Stomach smooth muscle (tissue), 2 donors: ENCODE measurements around the gene C19orf85.

Experiments used
- H3K27ac ChIP-seq: one replicate; pipeline ENCODE4 v1.7.0; 2013; ENCODE audit warnings: mild to moderate bottlenecking, low read length, inconsistent platforms
- H3K27me3 ChIP-seq, 2 donors: one replicate each; pipeline ENCODE4 v1.7.0; 2013; ENCODE audit warnings: low read length in 2 of 2; ENCODE audit not compliant: insufficient read depth in 2 of 2, control insufficient read depth in 1 of 2
- H3K36me3 ChIP-seq, 2 donors: one replicate each; pipeline ENCODE4 v1.7.0; 2013; ENCODE audit warnings: low read length in 2 of 2; ENCODE audit not compliant: control insufficient read depth in 2 of 2, insufficient read depth in 2 of 2
- H3K4me1 ChIP-seq: one replicate; pipeline ENCODE4 v1.7.0; 2013; ENCODE audit warnings: low read length; ENCODE audit not compliant: control insufficient read depth, insufficient read depth
- H3K4me3 ChIP-seq, 2 donors: one replicate each; pipeline ENCODE4 v1.7.0; 2013; ENCODE audit warnings: low read length in 2 of 2
- H3K9ac ChIP-seq, 2 donors: one replicate each; pipeline ENCODE4 v1.7.0; 2013; ENCODE audit warnings: low read length in 2 of 2, mild to moderate bottlenecking in 1 of 2
- H3K9me3 ChIP-seq, 2 donors: one replicate each; pipeline ENCODE4 v1.7.0; 2013; ENCODE audit warnings: low read length in 2 of 2; ENCODE audit not compliant: control insufficient read depth in 2 of 2
- donor health status: healthy.
- donor health status: Pancreatic carcinoma.

The C19orf85 gene

DNA sequence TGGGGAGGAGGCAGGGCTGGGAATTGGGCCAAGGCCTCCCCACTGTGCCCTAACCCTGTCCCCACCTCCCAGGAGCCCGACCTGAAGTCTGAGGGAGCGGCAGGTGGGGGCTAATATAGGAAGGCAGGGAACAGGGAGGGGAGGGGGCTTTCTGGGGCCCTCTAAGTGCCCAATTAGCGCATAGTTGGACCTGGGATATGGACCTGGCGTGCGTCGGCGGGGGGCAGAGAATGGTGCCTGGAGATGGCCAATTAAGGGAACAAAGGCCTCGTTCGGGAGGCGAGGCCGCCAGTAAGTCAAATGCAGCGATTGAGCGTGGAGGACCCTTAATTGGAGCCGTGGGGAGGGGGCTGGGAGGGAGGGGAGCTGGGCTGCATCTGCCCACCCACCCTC is at the start of gene C19orf85:
C19orf85 (minus strand) TSS at position 90 of the 393 bp plus-strand sequence. CDS start 197 bp downstream, outside the sequence.
- Histone ChIP-seq H3K4me1 (peaks cover 31% of the 10 kb centered on the region), H3K4me3 (no peak within 1 kb of the TSS), H3K27ac (no peak within 1 kb of the TSS), H3K27me3 (no peaks in the 10 kb centered on the region), H3K9me3 (no peaks in the 10 kb centered on the region), H3K9ac (no peak within 1 kb of the TSS), H3K36me3 (no peaks in the 10 kb centered on the region)

DNA sequence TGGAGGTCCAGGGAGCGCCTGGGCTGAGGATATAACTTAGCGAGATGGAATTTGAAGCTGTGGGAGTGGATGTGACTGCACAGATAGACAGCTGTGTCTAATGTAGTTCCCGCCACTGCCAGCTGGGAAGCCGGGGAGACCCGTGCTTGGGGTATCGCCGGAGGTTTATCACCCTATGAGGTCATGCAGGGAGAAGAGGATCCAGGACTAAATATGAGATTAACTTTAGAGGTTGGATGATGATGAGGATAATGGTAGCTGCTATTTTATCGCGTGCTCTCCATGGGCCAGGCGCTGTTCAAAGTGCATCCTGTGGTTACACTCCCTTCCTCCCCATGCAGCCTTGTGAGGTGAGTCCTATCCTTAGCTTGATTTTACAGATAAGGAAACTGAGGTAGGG is 43.6 kb upstream of the C19orf85 start:
- no peak overlapping the region for H3K9ac ChIP-seq
- H3K4me3 ChIP-seq, result no peak overlapping the region
- peaks cover 3 to 7% of the 10 kb centered on the region in 2 donors for H3K36me3 ChIP-seq
- no peaks in the 10 kb centered on the region for H3K9me3 ChIP-seq
- H3K27ac ChIP-seq, result no peak overlapping the region
- H3K4me1 ChIP-seq, result peaks cover 10% of the 10 kb centered on the region
- no peaks in the 10 kb centered on the region for H3K27me3 ChIP-seq

DNA sequence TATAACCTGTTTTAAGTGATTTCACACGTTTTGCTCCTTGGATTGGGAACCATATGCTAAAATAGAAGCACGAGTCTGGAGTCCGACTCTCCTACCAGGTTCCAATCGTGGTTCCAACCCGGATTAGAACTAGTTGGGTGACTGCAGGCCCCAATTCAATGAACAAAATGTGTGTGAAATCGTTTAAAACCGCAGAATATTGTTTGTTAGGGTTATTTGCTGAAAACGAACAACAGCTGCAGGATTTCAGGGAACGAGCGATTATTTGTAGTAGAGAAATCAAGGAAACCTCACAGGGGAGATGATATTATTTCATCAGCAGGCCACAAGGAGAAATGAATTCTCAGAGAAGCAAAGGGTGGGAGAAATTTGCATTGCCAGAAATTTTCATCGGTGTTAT is 40.4 kb upstream of the C19orf85 start:
- peaks cover 8 to 16% of the 10 kb centered on the region in 2 donors for H3K36me3 ChIP-seq
- H3K4me1 ChIP-seq, result peaks cover 10% of the 10 kb centered on the region
- H3K9me3 ChIP-seq, result no peaks in the 10 kb centered on the region
- H3K4me3 ChIP-seq, result no peak overlapping the region
- no peak overlapping the region for H3K27ac ChIP-seq
- no peaks in the 10 kb centered on the region for H3K27me3 ChIP-seq
- H3K9ac ChIP-seq, result no peak overlapping the region

DNA sequence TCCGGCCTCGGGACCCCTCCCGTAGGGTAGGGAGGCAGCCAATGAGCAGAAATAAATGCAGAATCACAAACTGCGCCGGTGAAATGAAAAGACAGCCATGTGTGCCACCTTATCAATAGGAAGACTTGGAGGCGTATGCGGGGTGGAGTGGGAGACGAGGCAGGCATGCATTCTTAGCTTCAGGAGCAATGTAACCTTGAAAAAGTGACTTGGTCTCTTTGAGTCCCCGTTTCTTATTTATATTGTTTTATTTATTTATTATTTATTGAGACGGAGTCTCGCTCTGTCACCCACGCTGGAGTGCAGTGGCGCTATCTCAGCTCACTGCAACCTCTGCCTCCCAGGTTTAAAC is 39.7 kb upstream of the C19orf85 start:
- H3K4me3 ChIP-seq, result peak overlapping the region in 1 of 2 donors; percentile 78
- H3K27ac ChIP-seq, result no peak overlapping the region
- no peaks in the 10 kb centered on the region for H3K27me3 ChIP-seq
- peaks cover 8 to 18% of the 10 kb centered on the region in 2 donors for H3K36me3 ChIP-seq
- H3K4me1 ChIP-seq, result peaks cover 11% of the 10 kb centered on the region
- H3K9ac ChIP-seq, result no peak overlapping the region
- no peaks in the 10 kb centered on the region for H3K9me3 ChIP-seq

DNA sequence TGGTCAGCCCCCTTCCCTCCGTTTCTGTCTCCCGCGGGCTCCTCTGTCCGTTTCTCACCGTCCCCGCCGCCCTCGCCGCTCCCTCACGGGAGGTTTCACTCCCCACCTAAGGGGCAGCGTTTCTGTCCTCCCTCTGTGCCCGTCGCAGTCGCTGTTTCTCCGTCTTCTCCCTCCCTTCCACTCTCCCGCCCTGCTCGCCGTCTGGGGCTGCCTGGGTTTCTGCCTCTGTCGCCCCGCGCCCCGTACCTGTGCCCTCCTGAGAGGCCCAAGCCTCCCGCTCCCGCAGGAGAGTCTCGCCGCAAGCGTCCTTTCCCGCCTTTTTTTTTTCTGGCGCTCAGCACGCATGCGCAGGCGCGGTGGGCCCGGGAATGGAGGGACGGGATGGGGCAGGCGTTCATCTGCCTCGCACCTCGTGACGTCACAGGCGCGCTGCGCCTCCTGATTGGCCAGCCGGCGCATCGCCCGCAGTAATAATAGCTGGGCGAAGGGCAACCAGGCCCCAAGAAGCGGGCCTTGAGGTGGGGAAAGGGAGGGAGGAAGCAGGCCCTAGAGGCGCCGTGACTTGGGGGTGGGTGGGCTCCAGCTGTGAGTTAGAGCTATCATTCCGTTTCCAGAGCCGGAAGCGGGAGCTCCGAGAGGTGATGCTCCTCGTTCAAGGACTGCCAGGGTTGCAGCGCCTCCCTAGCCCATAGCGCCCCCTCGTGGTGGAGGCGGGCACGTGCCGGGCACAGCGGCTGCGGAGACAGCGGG is 39.1 kb upstream of the C19orf85 start:
- Histone ChIP-seq H3K27me3 (no peaks in the 10 kb centered on the region), H3K36me3 (peaks cover 8 to 18% of the 10 kb centered on the region in 2 donors), H3K4me3 (peak overlapping the region; percentile 47 to 78), H3K9ac (no peak overlapping the region), H3K27ac (peak overlapping the region; percentile 53), H3K4me1 (peaks cover 16% of the 10 kb centered on the region), H3K9me3 (no peaks in the 10 kb centered on the region)

DNA sequence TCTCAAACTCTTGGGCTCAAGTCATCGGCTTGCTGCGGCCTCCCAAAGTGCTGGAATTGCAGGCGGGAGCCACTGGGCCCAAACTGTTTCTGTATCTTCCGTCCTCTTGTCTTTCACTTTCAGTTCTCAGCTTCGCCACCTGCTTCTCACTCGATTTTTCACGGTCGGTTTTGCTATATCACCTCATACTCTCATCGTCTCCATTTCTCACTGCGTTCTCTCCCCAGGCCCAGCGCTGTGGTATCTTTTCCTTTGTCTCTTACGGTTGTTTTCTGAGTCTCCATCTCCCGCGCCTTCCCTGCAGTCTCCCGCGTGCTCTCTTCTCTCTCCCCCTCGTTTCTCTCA is 38.6 kb upstream of the C19orf85 start:
- Histone ChIP-seq H3K27me3 (no peaks in the 10 kb centered on the region), H3K36me3 (peaks cover 8 to 18% of the 10 kb centered on the region in 2 donors), H3K9me3 (no peaks in the 10 kb centered on the region), H3K4me1 (peaks cover 22% of the 10 kb centered on the region), H3K9ac (no peak overlapping the region), H3K4me3 (no peak overlapping the region), H3K27ac (no peak overlapping the region)

DNA sequence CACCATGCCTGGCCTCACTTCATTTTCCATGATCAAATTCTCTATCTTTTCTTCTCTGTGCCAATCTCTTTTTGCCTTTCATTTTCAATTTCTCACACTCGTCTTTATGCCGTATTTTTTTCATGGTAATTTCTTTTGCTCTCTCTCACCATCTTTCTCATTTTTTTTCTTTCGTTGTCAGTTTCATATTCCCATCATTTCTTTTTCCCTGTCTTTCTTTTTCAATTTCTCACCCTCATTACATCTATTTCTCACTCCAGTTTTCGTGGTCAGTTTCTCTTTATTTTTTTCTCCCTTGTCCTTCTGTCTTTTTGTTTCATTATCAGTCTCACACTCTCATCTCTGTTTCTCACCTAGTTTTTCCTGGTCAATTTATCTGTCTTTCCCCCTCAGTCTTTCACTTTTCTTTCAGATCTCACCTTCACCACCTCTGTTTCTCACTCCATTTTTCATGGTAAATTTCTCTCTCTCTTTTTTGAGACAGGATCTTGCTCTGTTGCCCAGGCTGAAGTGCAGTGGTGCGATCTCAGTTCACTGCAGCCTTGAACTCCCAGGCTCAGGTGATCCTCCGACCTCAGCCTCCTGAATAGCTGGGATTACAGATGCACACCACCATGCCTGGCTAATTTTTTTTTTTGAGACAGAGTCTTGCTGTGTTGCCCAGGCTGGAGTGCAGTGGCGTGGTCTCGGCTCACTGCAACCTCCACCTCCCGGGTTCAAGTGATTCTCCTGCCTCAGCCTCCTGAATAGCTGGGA is 37.8 kb upstream of the C19orf85 start:
- Histone ChIP-seq H3K9me3 (no peaks in the 10 kb centered on the region), H3K27ac (no peak overlapping the region), H3K4me1 (peaks cover 25% of the 10 kb centered on the region), H3K27me3 (no peaks in the 10 kb centered on the region), H3K36me3 (peaks cover 8 to 17% of the 10 kb centered on the region in 2 donors), H3K9ac (no peak overlapping the region), H3K4me3 (no peak overlapping the region)

DNA sequence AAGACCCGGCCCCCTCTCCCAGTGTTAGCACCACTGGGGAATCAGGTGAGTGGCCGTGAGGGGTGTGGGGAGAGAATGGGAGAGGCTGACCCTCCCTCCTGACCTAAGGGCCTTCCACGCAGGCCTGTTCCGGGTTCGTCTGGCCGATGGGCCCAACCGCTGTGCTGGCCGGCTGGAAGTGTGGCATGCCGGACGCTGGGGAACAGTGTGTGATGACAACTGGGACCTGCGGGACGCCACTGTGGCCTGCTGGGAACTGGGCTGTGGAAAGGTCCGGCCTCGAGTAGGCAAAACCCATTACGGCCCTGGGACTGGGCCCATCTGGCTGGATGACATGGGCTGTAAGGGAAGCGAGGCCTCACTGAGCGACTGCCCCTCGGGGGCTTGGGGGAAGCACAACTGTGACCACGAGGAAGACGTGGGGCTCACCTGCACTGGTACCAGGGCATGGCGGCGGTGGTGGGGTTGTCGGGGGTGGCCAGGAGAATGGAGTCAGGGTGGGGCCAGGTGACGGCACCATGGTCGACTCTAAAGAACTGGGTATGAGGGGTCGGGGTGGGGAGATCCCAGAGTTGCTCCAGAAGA is 35.9 kb upstream of the C19orf85 start:
- Histone ChIP-seq H3K27me3 (no peaks in the 10 kb centered on the region), H3K27ac (no peak overlapping the region), H3K4me3 (no peak overlapping the region), H3K9ac (no peak overlapping the region), H3K4me1 (peaks cover 27% of the 10 kb centered on the region), H3K36me3 (peaks cover 10 to 22% of the 10 kb centered on the region in 2 donors), H3K9me3 (no peaks in the 10 kb centered on the region)

DNA sequence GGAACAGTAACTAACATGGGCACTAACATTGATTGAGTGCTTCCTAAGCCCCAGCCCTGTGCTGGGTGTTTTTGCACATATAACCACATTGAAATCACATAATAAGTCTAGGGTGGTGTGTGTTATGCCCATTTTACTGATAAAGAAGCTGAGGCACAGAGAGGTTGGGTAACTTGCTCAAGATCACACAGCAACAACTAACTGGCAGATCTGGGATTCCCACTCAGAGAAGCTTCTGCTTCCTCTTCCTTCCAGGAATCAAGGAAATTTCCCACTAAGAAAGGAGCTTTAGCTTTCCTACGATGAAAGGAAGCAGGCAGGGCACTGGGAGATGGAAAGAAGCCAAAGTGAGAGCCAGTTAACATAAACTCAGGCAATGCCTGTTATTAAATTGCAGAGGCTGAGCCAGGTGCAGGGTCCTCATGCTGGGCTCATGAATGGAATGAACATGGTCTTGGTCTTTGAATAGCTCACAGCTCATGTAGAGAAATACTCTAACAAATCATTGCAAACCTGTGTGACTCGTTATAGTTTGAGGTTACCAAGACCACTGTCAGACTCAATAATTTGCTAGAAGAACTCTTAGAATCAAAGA is 33.8 kb upstream of the C19orf85 start:
- H3K27me3 ChIP-seq, result no peaks in the 10 kb centered on the region
- peak overlapping the region; percentile 41 for H3K27ac ChIP-seq
- no peak overlapping the region for H3K4me3 ChIP-seq
- no peaks in the 10 kb centered on the region for H3K9me3 ChIP-seq
- H3K9ac ChIP-seq, result peak overlapping the region in 1 of 2 donors; percentile 29
- peaks cover 25% of the 10 kb centered on the region for H3K4me1 ChIP-seq
- H3K36me3 ChIP-seq, result peaks cover 10 to 25% of the 10 kb centered on the region in 2 donors

DNA sequence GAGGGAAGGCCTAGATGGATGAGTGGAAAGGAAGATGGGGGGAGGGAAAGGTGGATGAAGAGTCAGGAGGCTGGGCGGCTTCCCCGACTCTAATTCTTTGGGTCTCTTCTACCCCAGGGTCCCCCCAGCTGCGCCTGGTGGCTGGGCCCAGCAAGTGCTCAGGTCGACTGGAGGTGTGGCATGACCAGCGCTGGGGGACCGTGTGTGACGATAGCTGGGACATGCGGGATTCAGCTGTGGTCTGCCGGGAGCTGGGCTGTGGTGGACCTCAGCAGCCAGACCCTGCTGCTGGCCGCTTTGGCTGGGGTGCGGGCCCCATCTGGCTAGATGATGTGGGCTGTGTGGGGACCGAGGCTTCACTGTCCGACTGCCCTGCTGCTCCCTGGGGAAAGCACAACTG is 33.2 kb upstream of the C19orf85 start:
- no peaks in the 10 kb centered on the region for H3K9me3 ChIP-seq
- peaks cover 10 to 25% of the 10 kb centered on the region in 2 donors for H3K36me3 ChIP-seq
- no peaks in the 10 kb centered on the region for H3K27me3 ChIP-seq
- no peak overlapping the region for H3K4me3 ChIP-seq
- peak overlapping the region; percentile 41 for H3K27ac ChIP-seq
- H3K4me1 ChIP-seq, result peaks cover 30% of the 10 kb centered on the region
- H3K9ac ChIP-seq, result no peak overlapping the region
